ENCODE data around the gene THSD4.

THSD4 gene

GRCh38 chr15:71713191-71713809 is 598.0 kb downstream of the THSD4 start:
- Histone ChIP-seq H3K4me3 (replicated peaks; ENCODE audit: insufficient read depth, low read length) (no peak overlapping the region), H3K27ac (replicated peaks) (no peak overlapping the region), H3K27me3 (ENCODE audit: insufficient read depth, poor library complexity, severe bottlenecking) (peaks cover 3% of the 10 kb centered on the region)
- TF ChIP-seq POLR2AphosphoS5 (IDR thresholded peaks at IDR 0.05; ENCODE audit: low read depth) (no peak), GABPA (IDR thresholded peaks at IDR 0.05; ENCODE audit: low read depth) (no peak), SPI1 (IDR thresholded peaks at IDR 0.05; ENCODE audit: borderline replicate concordance, low read depth) (no peak), CTCF (IDR thresholded peaks at IDR 0.05; ENCODE audit: insufficient read depth, low read length) (no peak)
- TF ChIP-seq, protein P1, sequence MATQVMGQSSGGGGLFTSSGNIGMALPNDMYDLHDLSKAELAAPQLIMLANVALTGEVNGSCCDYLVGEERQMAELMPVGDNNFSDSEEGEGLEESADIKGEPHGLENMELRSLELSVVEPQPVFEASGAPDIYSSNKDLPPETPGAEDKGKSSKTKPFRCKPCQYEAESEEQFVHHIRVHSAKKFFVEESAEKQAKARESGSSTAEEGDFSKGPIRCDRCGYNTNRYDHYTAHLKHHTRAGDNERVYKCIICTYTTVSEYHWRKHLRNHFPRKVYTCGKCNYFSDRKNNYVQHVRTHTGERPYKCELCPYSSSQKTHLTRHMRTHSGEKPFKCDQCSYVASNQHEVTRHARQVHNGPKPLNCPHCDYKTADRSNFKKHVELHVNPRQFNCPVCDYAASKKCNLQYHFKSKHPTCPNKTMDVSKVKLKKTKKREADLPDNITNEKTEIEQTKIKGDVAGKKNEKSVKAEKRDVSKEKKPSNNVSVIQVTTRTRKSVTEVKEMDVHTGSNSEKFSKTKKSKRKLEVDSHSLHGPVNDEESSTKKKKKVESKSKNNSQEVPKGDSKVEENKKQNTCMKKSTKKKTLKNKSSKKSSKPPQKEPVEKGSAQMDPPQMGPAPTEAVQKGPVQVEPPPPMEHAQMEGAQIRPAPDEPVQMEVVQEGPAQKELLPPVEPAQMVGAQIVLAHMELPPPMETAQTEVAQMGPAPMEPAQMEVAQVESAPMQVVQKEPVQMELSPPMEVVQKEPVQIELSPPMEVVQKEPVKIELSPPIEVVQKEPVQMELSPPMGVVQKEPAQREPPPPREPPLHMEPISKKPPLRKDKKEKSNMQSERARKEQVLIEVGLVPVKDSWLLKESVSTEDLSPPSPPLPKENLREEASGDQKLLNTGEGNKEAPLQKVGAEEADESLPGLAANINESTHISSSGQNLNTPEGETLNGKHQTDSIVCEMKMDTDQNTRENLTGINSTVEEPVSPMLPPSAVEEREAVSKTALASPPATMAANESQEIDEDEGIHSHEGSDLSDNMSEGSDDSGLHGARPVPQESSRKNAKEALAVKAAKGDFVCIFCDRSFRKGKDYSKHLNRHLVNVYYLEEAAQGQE (IDR thresholded peaks at IDR 0.05; ENCODE audit: insufficient replicate concordance, low read depth): no peak
- DNase-seq (ENCODE audit: low read depth in 1 of 2, low spot score in 1 of 2): no peak

DNA sequence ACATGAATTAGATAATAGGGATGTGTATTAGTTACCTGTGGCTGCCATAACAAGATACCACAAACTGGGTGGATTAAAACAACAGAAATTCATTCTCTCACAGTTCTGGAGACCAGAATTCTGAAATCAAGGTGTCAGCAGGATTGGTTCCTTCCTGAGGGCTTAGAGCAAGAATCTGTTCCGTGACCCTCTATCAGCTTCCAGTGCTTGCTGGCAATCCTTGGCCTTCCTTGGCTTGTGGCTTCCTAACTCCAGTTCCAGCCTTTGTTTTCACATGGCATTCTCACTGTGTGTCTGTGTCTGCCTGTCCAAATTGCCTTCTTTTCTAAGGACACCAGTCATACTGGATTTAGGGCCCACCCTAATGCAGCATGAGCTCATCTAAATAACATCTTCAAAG is 600.6 kb downstream of the THSD4 start:
- Histone ChIP-seq H3K27ac (replicated peaks) (no peak overlapping the region), H3K27me3 (ENCODE audit: insufficient read depth, poor library complexity, severe bottlenecking) (peaks cover 3% of the 10 kb centered on the region), H3K4me3 (replicated peaks; ENCODE audit: insufficient read depth, low read length) (no peak overlapping the region)
- TF ChIP-seq CTCF (IDR thresholded peaks at IDR 0.05; ENCODE audit: insufficient read depth, low read length): no peak
- TF ChIP-seq POLR2AphosphoS5 (IDR thresholded peaks at IDR 0.05; ENCODE audit: low read depth): no peak
- no peak for TF ChIP-seq GABPA (IDR thresholded peaks at IDR 0.05; ENCODE audit: low read depth)
- TF ChIP-seq, protein P1 (IDR thresholded peaks at IDR 0.05; ENCODE audit: insufficient replicate concordance, low read depth): no peak
- TF ChIP-seq SPI1 (IDR thresholded peaks at IDR 0.05; ENCODE audit: borderline replicate concordance, low read depth): no peak
- no peak for DNase-seq (ENCODE audit: low read depth in 1 of 2, low spot score in 1 of 2)

DNA sequence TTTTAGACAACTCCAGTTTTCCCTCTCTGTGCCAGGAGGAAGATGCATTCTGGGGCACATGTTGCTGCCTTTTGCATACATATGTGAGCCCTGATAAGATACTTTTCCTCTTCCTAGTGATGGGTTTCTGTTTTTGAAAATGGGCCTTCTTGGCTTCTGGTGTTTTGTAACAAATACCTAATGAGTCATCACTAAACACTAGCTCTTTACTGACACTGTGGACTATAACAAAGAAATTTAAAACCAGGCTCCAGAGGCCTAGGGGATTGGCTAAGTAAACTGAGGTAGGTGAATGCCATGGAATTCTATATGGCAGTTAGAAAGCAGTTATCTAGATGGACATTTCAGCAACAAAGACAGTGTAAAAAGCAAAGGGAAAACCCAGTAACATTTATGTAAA is 601.7 kb downstream of the THSD4 start:
- H3K27me3 ChIP-seq (ENCODE audit: insufficient read depth, poor library complexity, severe bottlenecking): peaks cover 3% of the 10 kb centered on the region
- no peak for DNase-seq (ENCODE audit: low read depth in 1 of 2, low spot score in 1 of 2)
- TF ChIP-seq GABPA (IDR thresholded peaks at IDR 0.05; ENCODE audit: low read depth) (no peak), POLR2AphosphoS5 (IDR thresholded peaks at IDR 0.05; ENCODE audit: low read depth) (no peak), SPI1 (IDR thresholded peaks at IDR 0.05; ENCODE audit: borderline replicate concordance, low read depth) (no peak), CTCF (IDR thresholded peaks at IDR 0.05; ENCODE audit: insufficient read depth, low read length) (no peak)
- H3K4me3 ChIP-seq (replicated peaks; ENCODE audit: insufficient read depth, low read length): no peak overlapping the region
- no peak overlapping the region for H3K27ac ChIP-seq (replicated peaks)

Data from HL-60 (cell line).